Endothelial cell of umbilical vein (primary cell): ENCODE results near the gene AUH.

Experiments used
- EZH2 ChIP-seq: IDR thresholded peaks from 2 replicates; pipeline ENCODE4 v1.6.1; 2012; ENCODE audit warnings: borderline replicate concordance, low read depth, mild to moderate bottlenecking, moderate library complexity, low read length, inconsistent platforms; ENCODE audit not compliant: severe bottlenecking
- FOS ChIP-seq: IDR thresholded peaks from 2 replicates; pipeline ENCODE4 v1.6.1; 2011; ENCODE audit warnings: mild to moderate bottlenecking, low read length, moderate library complexity, borderline replicate concordance; ENCODE audit not compliant: insufficient read depth
- GATA2 ChIP-seq: IDR thresholded peaks from 2 replicates; pipeline ENCODE4 v1.7.0; 2011; ENCODE audit warnings: low read depth, mild to moderate bottlenecking, moderate library complexity, mixed read lengths, low read length; ENCODE audit not compliant: insufficient read length, insufficient read depth
- JUN ChIP-seq: IDR thresholded peaks from 2 replicates; pipeline ENCODE4 v1.6.1; 2011; ENCODE audit warnings: borderline replicate concordance, low read depth; ENCODE audit not compliant: insufficient read length, insufficient read depth
- MYC ChIP-seq: IDR thresholded peaks from one replicate; pipeline ENCODE4 v1.6.1; 2011; ENCODE audit warnings: mild to moderate bottlenecking, low read depth, low read length
- POLR2A ChIP-seq: IDR thresholded peaks from 2 replicates; pipeline ENCODE4 v1.6.1; 2012; ENCODE audit warnings: low read depth, mild to moderate bottlenecking, control low read depth, low read length
- POLR2AphosphoS5 ChIP-seq: IDR thresholded peaks from 2 replicates; pipeline ENCODE4 v1.6.1; 2012; ENCODE audit warnings: low read depth, mild to moderate bottlenecking, control low read depth, low read length, moderate library complexity; ENCODE audit not compliant: insufficient read depth
- TF ChIP-seq, protein P1 (sequence below), 2 donors: IDR thresholded peaks; 1 replicate in 1 of 2; 2 replicates in 1 of 2; pipeline ENCODE4 v1.5.1; 2011; ENCODE audit warnings: low read length in 2 of 2, mild to moderate bottlenecking in 2 of 2, moderate library complexity in 2 of 2, control low read depth in 1 of 2, inconsistent platforms in 1 of 2, low read depth in 1 of 2; ENCODE audit not compliant: insufficient read depth in 1 of 2; ENCODE audit errors: extremely low read depth in 1 of 2
- TF ChIP-seq, protein P2 (sequence below): IDR thresholded peaks from 2 replicates; pipeline ENCODE4 v1.6.1; 2011; ENCODE audit not compliant: insufficient read depth, insufficient read length

DNA sequence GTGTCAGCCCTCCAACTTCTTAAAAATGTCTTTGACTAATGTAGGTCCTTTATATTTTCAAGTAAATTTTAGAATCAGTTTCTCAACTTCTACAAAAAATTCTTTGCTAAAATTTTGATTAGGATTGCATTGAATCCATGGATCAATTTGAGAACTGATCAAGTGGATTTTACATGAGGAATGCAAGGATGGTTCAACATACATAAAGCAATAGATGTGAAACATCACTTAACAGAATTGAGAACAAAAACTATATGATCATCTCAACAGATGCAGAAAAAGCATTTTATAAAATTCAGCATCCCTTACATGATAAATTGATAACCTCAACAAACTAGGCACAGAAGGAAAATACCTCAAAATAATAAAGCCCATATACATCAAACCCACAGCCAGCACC lies 190.8 kb downstream of the AUH start:
- TF ChIP-seq, protein P1, sequence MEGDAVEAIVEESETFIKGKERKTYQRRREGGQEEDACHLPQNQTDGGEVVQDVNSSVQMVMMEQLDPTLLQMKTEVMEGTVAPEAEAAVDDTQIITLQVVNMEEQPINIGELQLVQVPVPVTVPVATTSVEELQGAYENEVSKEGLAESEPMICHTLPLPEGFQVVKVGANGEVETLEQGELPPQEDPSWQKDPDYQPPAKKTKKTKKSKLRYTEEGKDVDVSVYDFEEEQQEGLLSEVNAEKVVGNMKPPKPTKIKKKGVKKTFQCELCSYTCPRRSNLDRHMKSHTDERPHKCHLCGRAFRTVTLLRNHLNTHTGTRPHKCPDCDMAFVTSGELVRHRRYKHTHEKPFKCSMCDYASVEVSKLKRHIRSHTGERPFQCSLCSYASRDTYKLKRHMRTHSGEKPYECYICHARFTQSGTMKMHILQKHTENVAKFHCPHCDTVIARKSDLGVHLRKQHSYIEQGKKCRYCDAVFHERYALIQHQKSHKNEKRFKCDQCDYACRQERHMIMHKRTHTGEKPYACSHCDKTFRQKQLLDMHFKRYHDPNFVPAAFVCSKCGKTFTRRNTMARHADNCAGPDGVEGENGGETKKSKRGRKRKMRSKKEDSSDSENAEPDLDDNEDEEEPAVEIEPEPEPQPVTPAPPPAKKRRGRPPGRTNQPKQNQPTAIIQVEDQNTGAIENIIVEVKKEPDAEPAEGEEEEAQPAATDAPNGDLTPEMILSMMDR (IDR thresholded peaks at IDR 0.05; ENCODE audit: extremely low read depth in 1 of 2, insufficient read depth in 1 of 2, low read depth in 1 of 2, low read length in 2 of 2): no peak
- TF ChIP-seq POLR2A: no peak
- no peak for TF ChIP-seq POLR2AphosphoS5
- no peak for TF ChIP-seq JUN
- no peak for TF ChIP-seq FOS
- TF ChIP-seq GATA2: no peak
- TF ChIP-seq EZH2: no peak
- TF ChIP-seq, protein P2, sequence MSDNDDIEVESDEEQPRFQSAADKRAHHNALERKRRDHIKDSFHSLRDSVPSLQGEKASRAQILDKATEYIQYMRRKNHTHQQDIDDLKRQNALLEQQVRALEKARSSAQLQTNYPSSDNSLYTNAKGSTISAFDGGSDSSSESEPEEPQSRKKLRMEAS: no peak
- TF ChIP-seq MYC: no peak
